Measurements from ENCODE around the gene CCNF. TPM values are rescaled to one million over a fixed set of nuclear protein-coding genes. Genes with fewer than 3 reads are reported as not detected.

CCNF gene
- total RNA-seq, 1 experiment from 2014 or later, result 60.8 TPM

GRCh38 chr16:2493605-2494004 lies 64.4 kb downstream of the CCNF start:
- H3K79me2 ChIP-seq (ENCODE audit: insufficient read depth, low read length), result peaks cover 17% of the 10 kb centered on the region; the same call in 1 of the 2 replicates
- no peak overlapping the region for H3K4me3 ChIP-seq (replicated peaks in 1 of 2; ENCODE audit: low read depth in 1 of 2, low read length in 2 of 2)
- intact Hi-C loops (cut with micrococcal nuclease), result no loop called here
- CTCF ChIA-PET, result no interaction called here
- RAD21 ChIA-PET (ENCODE audit: low non-redundant PET in 1 of 2, low total read pairs in 2 of 2, uncharacterized antibody in 2 of 2, unreplicated experiment in 2 of 2), result no interaction called here
- H3K27me3 ChIP-seq (ENCODE audit: insufficient read depth, low read length), result no peaks in the 10 kb centered on the region
- POLR2A ChIA-PET, result no interaction called here
- no TSS peak for BruUV-seq (replicated peaks)
- ATAC-seq (no peak), DNase-seq (ENCODE audit: low read depth, low spot score) (no peak)
- H3K9me2 ChIP-seq (ENCODE audit: insufficient read depth), result no peaks in the 10 kb centered on the region
- no peaks in the 10 kb centered on the region; a peak in 1 of 4 replicates for H3K36me3 ChIP-seq (ENCODE audit: control insufficient read depth in 1 of 2, insufficient read depth in 2 of 2, low read length in 2 of 2)
- no peak overlapping the region for H3K27ac ChIP-seq (ENCODE audit: low read depth, low read length)
- no peaks in the 10 kb centered on the region for H4K20me1 ChIP-seq (ENCODE audit: insufficient read depth)
- H2AFZ ChIP-seq (ENCODE audit: low read depth, low read length, poor library complexity, severe bottlenecking), result no peak overlapping the region
- H3K4me1 ChIP-seq (ENCODE audit: control insufficient read depth in 1 of 2, insufficient read depth in 2 of 2, low read length in 2 of 2), result no peaks in the 10 kb centered on the region
- no peak overlapping the region for H3K9ac ChIP-seq (ENCODE audit: low read length)
- H3K4me2 ChIP-seq (ENCODE audit: low read length), result no peak overlapping the region
- no peaks in the 10 kb centered on the region for H3K9me3 ChIP-seq (ENCODE audit: control insufficient read depth in 1 of 2, insufficient read depth in 1 of 2, low read depth in 1 of 2, low read length in 2 of 2)
- TF ChIP-seq SRF (IDR thresholded peaks at IDR 0.05; ENCODE audit: low read depth), result no peak
- TF ChIP-seq JUND (IDR thresholded peaks at IDR 0.05), result no peak
- no peak for TF ChIP-seq ELF1 (IDR thresholded peaks at IDR 0.05; ENCODE audit: borderline replicate concordance, low read depth)
- no peak for TF ChIP-seq YY1 (IDR thresholded peaks at IDR 0.05; ENCODE audit: extremely low read depth, insufficient replicate concordance, low read depth, low read length)
- TF ChIP-seq ZNF274 (IDR thresholded peaks at IDR 0.05; ENCODE audit: low read depth, low read length), result no peak
- TF ChIP-seq REST (IDR thresholded peaks at IDR 0.05; ENCODE audit: low read depth), result no peak
- TF ChIP-seq CEBPB (IDR thresholded peaks at IDR 0.05; ENCODE audit: low read depth), result no peak
- TF ChIP-seq SIN3A (IDR thresholded peaks at IDR 0.05; ENCODE audit: low read depth), result no peak
- no peak for TF ChIP-seq ATF3 (IDR thresholded peaks at IDR 0.05)
- no peak for TF ChIP-seq ZFX (IDR thresholded peaks at IDR 0.05)
- no peak for TF ChIP-seq RAD21 (IDR thresholded peaks at IDR 0.05; ENCODE audit: low read depth)
- TF ChIP-seq FOSL1 (IDR thresholded peaks at IDR 0.05; ENCODE audit: low read depth), result no peak
- no peak for TF ChIP-seq POLR2AphosphoS5 (IDR thresholded peaks at IDR 0.05; ENCODE audit: low read depth, low read length)
- TF ChIP-seq CTCF (IDR thresholded peaks at IDR 0.05 in 2 of 3, conservative IDR thresholded peaks at IDR 0.05 in 1 of 3; ENCODE audit: borderline replicate concordance in 1 of 3, insufficient read depth in 1 of 3, low read depth in 2 of 3, low read length in 2 of 3), result no peak
- no peak for TF ChIP-seq MAX (IDR thresholded peaks at IDR 0.05)
- TF ChIP-seq EZH2phosphoT487 (IDR thresholded peaks at IDR 0.05; ENCODE audit: borderline replicate concordance), result no peak
- TF ChIP-seq CBX3 (IDR thresholded peaks at IDR 0.05; ENCODE audit: low read depth), result no peak
- TF ChIP-seq TCF7L2 (IDR thresholded peaks at IDR 0.05; ENCODE audit: borderline replicate concordance, extremely low read depth, insufficient read depth, insufficient read length), result no peak
- TF ChIP-seq EZH2 (IDR thresholded peaks at IDR 0.05), result no peak
